ENCODE data around the gene CNBP.
"Not testable (repeated sequence)": the region's sequence is repeated elsewhere in the genome, so short reads cannot be mapped to it uniquely, and the experiment has no call there.

CNBP gene

GRCh38 chr3:129183569-129184395, at the start of gene CNBP:
Gene CNBP, minus strand, starts transcription at chr3:129183896. Its CDS starts 12,139 bp downstream, at chr3:129171757.
- DNase-seq (ENCODE audit: low read depth) = peak; percentile 91

- no peak for DNase-seq (ENCODE audit: low read depth)
Observed at GRCh38 chr3:129231331-129232119, 47.8 kb upstream of the CNBP start.

- no peak for DNase-seq (ENCODE audit: low read depth)
Observed at GRCh38 chr3:129230311-129231019, 46.8 kb upstream of the CNBP start.

- DNase-seq (ENCODE audit: low read depth) = no peak
Observed at GRCh38 chr3:129228891-129229585, 45.3 kb upstream of the CNBP start.

- DNase-seq (ENCODE audit: low read depth) = no peak
Observed at GRCh38 chr3:129226374-129226773, 42.7 kb upstream of the CNBP start.

- DNase-seq (ENCODE audit: low read depth) = no peak
Observed at GRCh38 chr3:129224984-129225393, 41.3 kb upstream of the CNBP start.

- not testable (repeated sequence) for DNase-seq (ENCODE audit: low read depth)
Observed at GRCh38 chr3:129224387-129224786, 40.7 kb upstream of the CNBP start.

- no peak for DNase-seq (ENCODE audit: low read depth)
Observed at GRCh38 chr3:129218742-129219141, 35.0 kb upstream of the CNBP start.

- DNase-seq (ENCODE audit: low read depth) = no peak
Observed at GRCh38 chr3:129213238-129213637, 29.5 kb upstream of the CNBP start.

GRCh38 chr3:129211772-129212171, 28.1 kb upstream of the CNBP start:
- DNase-seq (ENCODE audit: low read depth) = no peak

- DNase-seq (ENCODE audit: low read depth) = no peak
Observed at GRCh38 chr3:129211345-129211744, 27.6 kb upstream of the CNBP start.

- DNase-seq (ENCODE audit: low read depth) = no peak
Observed at GRCh38 chr3:129207479-129207878, 23.8 kb upstream of the CNBP start.

- DNase-seq (ENCODE audit: low read depth) = no peak
Observed at GRCh38 chr3:129205109-129205832, 21.6 kb upstream of the CNBP start.

GRCh38 chr3:129204473-129204872, 20.8 kb upstream of the CNBP start:
- no peak for DNase-seq (ENCODE audit: low read depth)

- no peak for DNase-seq (ENCODE audit: low read depth)
Observed at GRCh38 chr3:129199366-129199765, 15.7 kb upstream of the CNBP start.

GRCh38 chr3:129197321-129197720, 13.6 kb upstream of the CNBP start:
- DNase-seq (ENCODE audit: low read depth) = no peak

- no peak for DNase-seq (ENCODE audit: low read depth)
Observed at GRCh38 chr3:129196601-129197000, 12.9 kb upstream of the CNBP start.

GRCh38 chr3:129195731-129196256, 12.1 kb upstream of the CNBP start:
- no peak for DNase-seq (ENCODE audit: low read depth)

GRCh38 chr3:129189793-129190192, 6.1 kb upstream of the CNBP start:
- DNase-seq (ENCODE audit: low read depth) = not testable (repeated sequence)

- DNase-seq (ENCODE audit: low read depth) = no peak
Observed at GRCh38 chr3:129187857-129188256, 4.2 kb upstream of the CNBP start.

- no peak for DNase-seq (ENCODE audit: low read depth)
Observed at GRCh38 chr3:129185783-129186182, 2.1 kb upstream of the CNBP start.

Measured in activated T-helper 9 cell treated with anti-CD3 and anti-CD28 coated beads, Interleukin-2, amount 50 U/mL, for 16 hours (primary cell).